MCF 10A (cell line): ENCODE measurements around the gene PRRC2B. TPM values are rescaled to one million over a fixed set of nuclear protein-coding genes. Genes with fewer than 3 reads are reported as not detected.
"Not testable (repeated sequence)": the region's sequence is repeated elsewhere in the genome, so short reads cannot be mapped to it uniquely, and the experiment has no call there.

ENCODE experiments used
- BruUV-seq: library from RNA; stranded (reverse); fragments of 400-500 nt; replicated peaks from 2 replicates; lab custom pipeline; 2021; lab: Mats Ljungman, UMichigan
- CTCF ChIA-PET: fragments of 300-600 bp; sonication (Branson Sonifier 250); formaldehyde crosslinking; extraction: SDS; loops from one replicate; lab custom pipeline; 2021; ENCODE audit warnings: antibody characterized with exemption, inconsistent platforms; lab: Yijun Ruan, JAX
- POLR2A ChIA-PET: fragments of 300-600, 350-650 bp; sonication (Branson Sonifier 250); formaldehyde crosslinking; extraction: SDS; loops from one replicate; lab custom pipeline; 2020; ENCODE audit warnings: antibody characterized with exemption, inconsistent platforms; lab: Yijun Ruan, JAX
- DNase-seq: peaks from one replicate; pipeline ENCODE4 v3.0.0-alpha.2; 2018; ENCODE audit not compliant: unreplicated experiment
- H3K27ac Mint-ChIP-seq: one replicate; pipeline ENCODE4 v1.8.0; 2022; ENCODE audit warnings: mild to moderate bottlenecking, low read depth, mixed read lengths; ENCODE audit not compliant: unreplicated experiment
- H3K27me3 Mint-ChIP-seq: one replicate; pipeline ENCODE4 v1.8.0; 2022; ENCODE audit warnings: mixed read lengths; ENCODE audit not compliant: insufficient read depth, unreplicated experiment
- H3K36me3 Mint-ChIP-seq: one replicate; pipeline ENCODE4 v1.8.0; 2022; ENCODE audit warnings: mild to moderate bottlenecking, moderate library complexity, mixed read lengths; ENCODE audit not compliant: insufficient read depth, unreplicated experiment
- H3K4me1 Mint-ChIP-seq: one replicate; pipeline ENCODE4 v1.8.0; 2022; ENCODE audit warnings: mixed read lengths; ENCODE audit not compliant: insufficient read depth, unreplicated experiment
- H3K4me3 Mint-ChIP-seq: one replicate; pipeline ENCODE4 v1.8.0; 2022; ENCODE audit warnings: mild to moderate bottlenecking, moderate library complexity, mixed read lengths; ENCODE audit not compliant: unreplicated experiment
- H3K9me3 Mint-ChIP-seq: one replicate; pipeline ENCODE4 v1.8.0; 2022; ENCODE audit warnings: mixed read lengths; ENCODE audit not compliant: unreplicated experiment
- intact Hi-C: fragments of 100-400 bp; cut with micrococcal nuclease; formaldehyde crosslinking; loops from 2 replicates; pipeline ENCODE4 v1.14.1; 2022
- total RNA-seq: library from RNA; stranded (reverse); gene quantifications from 2 replicates; pipeline ENCODE4 v1.2.3, GENCODE V29; 2022
- TF ChIP-seq, protein P1 (sequence below): fragments of 200-600 bp; IDR thresholded peaks from one replicate; pipeline ENCODE4 v1.8.0; 2022; ENCODE audit warnings: antibody characterized with exemption, mild to moderate bottlenecking; ENCODE audit not compliant: unreplicated experiment

PRRC2B gene
- total RNA-seq, 1 experiment from 2014 or later: 186 TPM

DNA sequence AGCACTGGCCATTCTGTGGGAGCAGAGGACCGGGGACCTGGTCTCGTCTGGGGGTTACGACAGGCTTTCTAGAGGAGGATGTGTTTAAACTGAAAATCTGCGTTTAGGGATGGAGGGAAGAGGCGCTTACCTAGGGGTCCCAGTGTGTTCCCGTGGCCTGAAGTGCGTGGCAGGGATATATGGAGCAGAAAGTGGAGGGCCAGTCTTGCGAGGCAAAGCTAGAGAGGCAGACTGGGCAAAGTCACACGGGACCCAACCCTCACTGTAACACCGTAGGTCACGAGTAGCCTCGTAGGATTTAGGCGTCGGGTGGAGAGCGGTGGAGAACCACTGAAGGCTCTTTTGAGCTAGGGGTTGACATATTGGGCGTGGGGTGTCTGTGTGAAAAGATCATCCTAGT, 76.1 kb downstream of the PRRC2B start:
- Mint-ChIP-seq H3K27ac (no peak overlapping the region), H3K36me3 (peaks cover 99% of the 10 kb centered on the region), H3K9me3 (no peaks in the 10 kb centered on the region), H3K27me3 (no peaks in the 10 kb centered on the region), H3K4me1 (no peaks in the 10 kb centered on the region), H3K4me3 (no peak overlapping the region)
- DNase-seq: no peak
- CTCF ChIA-PET: interaction anchor here (0.6 to 2.4 kb wide), 2 partner anchors 74 to 120 kb away, joined by 3 to 8 read pairs; no protein-coding TSS in a partner anchor
- intact Hi-C loops: no loop called here
- POLR2A ChIA-PET: interaction anchor here (1.0 kb wide), 1 partner anchor 10 kb away, joined by 3 read pairs; no protein-coding TSS in a partner anchor
- TF ChIP-seq, protein P1, sequence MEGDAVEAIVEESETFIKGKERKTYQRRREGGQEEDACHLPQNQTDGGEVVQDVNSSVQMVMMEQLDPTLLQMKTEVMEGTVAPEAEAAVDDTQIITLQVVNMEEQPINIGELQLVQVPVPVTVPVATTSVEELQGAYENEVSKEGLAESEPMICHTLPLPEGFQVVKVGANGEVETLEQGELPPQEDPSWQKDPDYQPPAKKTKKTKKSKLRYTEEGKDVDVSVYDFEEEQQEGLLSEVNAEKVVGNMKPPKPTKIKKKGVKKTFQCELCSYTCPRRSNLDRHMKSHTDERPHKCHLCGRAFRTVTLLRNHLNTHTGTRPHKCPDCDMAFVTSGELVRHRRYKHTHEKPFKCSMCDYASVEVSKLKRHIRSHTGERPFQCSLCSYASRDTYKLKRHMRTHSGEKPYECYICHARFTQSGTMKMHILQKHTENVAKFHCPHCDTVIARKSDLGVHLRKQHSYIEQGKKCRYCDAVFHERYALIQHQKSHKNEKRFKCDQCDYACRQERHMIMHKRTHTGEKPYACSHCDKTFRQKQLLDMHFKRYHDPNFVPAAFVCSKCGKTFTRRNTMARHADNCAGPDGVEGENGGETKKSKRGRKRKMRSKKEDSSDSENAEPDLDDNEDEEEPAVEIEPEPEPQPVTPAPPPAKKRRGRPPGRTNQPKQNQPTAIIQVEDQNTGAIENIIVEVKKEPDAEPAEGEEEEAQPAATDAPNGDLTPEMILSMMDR: no peak
- no TSS peak for BruUV-seq

DNA sequence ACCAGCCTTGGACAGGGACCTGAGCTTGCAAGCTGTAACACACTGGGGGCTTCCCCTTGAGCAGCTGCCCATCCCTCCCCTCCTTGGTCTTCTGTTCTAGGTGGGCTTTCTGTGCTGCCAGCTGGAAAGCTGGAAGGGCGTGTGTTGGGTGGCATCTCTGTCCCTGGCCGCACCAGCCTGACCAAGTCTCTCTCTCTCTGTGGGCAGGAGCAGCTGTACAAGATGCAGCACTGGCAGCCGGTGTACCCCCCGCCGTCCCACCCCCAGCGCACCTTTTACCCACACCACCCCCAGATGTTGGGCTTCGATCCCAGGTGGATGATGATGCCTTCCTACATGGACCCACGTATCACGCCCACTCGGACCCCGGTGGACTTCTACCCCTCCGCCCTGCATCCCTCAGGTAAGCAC, 76.7 kb downstream of the PRRC2B start:
- POLR2A ChIA-PET: interaction anchor here (1.0 kb wide), 1 partner anchor 10 kb away, joined by 3 read pairs; no protein-coding TSS in a partner anchor
- no peak for DNase-seq
- intact Hi-C loops: no loop called here

DNA sequence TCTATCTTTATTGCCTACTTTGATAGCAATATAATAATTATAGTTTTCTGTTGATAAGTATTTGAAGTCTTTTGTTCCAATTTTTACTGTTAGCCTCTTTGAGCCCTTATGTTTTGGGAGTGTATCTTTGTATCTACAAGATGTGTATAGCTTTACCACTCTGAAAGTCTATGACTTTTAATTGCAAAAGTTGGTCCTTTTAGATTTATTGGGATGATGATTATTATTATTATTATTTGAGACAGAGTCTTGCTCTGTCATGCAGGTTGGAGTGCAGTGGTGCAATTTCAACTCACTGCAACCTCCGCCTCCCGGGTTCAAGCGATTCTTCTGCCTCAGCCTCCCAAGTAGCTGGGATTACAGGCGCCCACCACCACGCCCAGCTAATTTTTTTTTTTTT, 78.2 kb downstream of the PRRC2B start:
- H3K27me3 Mint-ChIP-seq, POLR2A ChIA-PET, intact Hi-C loops, BruUV-seq, DNase-seq, H3K4me1 Mint-ChIP-seq, H3K27ac Mint-ChIP-seq, H3K4me3 Mint-ChIP-seq, CTCF ChIA-PET, H3K9me3 Mint-ChIP-seq: not testable (repeated sequence)
- peaks cover 99% of the 10 kb centered on the region for H3K36me3 Mint-ChIP-seq

More for the DNA sequence above, 76.7 kb downstream of the PRRC2B start:
- CTCF ChIA-PET: interaction anchor here (0.6 to 2.4 kb wide), 3 partner anchors 11 to 121 kb away, joined by 3 to 8 read pairs (median 3); no protein-coding TSS in a partner anchor
- TF ChIP-seq, protein P1: no peak
- no peaks in the 10 kb centered on the region for H3K4me1 Mint-ChIP-seq
- H3K27ac Mint-ChIP-seq: no peak overlapping the region
- no TSS peak for BruUV-seq
- H3K4me3 Mint-ChIP-seq: no peak overlapping the region
- H3K27me3 Mint-ChIP-seq: no peaks in the 10 kb centered on the region
- H3K36me3 Mint-ChIP-seq: peaks cover 99% of the 10 kb centered on the region
- H3K9me3 Mint-ChIP-seq: no peaks in the 10 kb centered on the region

DNA sequence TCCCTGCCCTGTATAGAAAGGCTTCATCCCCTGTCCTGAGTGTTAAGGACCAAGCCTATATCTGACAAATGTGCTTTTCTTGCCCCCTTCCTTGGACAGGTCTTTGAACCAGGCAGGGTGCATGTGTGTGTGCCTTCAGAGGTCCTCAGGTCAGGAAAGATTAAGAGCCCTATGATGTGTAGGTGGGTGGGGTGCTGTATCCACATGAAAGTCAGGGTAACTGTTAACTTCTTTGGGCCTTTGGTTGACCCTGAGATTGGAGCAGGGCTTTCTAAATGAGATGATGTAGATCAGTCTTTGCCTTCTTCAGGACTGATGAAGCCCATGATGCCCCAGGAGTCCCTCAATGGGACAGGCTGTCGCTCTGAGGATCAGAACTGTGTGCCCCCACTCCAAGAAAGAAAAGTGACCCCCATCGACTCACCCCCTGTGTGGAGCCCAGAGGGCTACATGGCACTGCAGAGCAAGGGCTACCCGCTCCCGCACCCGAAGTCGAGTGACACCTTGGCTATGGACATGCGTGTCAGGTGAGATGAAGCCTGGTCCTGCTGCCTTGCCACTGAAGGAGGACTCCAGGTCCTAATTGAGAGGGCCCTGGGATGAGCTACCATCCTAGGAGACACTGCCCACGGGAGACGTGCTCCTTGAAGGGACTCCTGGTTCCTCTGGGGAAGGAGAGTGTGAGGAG, 79.5 kb downstream of the PRRC2B start:
- H3K4me3 Mint-ChIP-seq: no peak overlapping the region
- CTCF ChIA-PET: interaction anchor here (0.8 kb wide), 1 partner anchor 123 kb away, joined by 5 read pairs; no protein-coding TSS in a partner anchor
- H3K9me3 Mint-ChIP-seq: no peaks in the 10 kb centered on the region
- intact Hi-C loops: no loop called here
- H3K27me3 Mint-ChIP-seq: no peaks in the 10 kb centered on the region
- TF ChIP-seq, protein P1: no peak
- H3K27ac Mint-ChIP-seq: no peak overlapping the region
- H3K4me1 Mint-ChIP-seq: no peaks in the 10 kb centered on the region
- POLR2A ChIA-PET: no interaction called here
- no TSS peak for BruUV-seq
- peaks cover 100% of the 10 kb centered on the region for H3K36me3 Mint-ChIP-seq
- no peak for DNase-seq
